ENCODE measurements around the gene WNT11. TPM values are rescaled to one million over a fixed set of nuclear protein-coding genes. Genes with fewer than 3 reads are reported as not detected.

Gene WNT11
- total and polyA plus RNA-seq, 12 donors = 5.1 to 12.0 (median 7.7) TPM

DNA sequence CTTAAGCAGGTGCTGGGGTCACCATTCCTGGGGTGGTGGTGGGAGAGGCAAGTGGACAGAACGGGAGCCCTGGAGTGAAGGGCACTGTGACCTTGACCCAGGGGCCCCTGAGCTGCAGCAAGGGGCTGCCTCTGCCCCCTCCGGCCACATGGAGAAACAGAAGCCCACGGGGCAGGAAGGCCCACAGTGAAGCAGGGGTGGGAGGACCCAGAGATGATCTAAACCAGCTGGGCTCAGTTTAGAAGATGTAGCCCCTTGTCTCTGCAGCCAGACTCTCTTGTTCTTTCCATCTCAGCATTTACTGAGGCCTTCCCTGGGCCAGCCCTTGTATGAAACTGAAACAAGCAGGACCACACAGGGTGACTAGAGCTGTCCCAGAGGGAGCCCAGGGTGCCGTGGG, 30.5 kb downstream of the WNT11 start:
- no peak overlapping the region for H3K4me3 ChIP-seq
- no peaks in the 10 kb centered on the region for H3K9me3 ChIP-seq
- H3K27me3 ChIP-seq = no peaks in the 10 kb centered on the region
- no peak overlapping the region for H3K27ac ChIP-seq
- H3K4me1 ChIP-seq = no peaks in the 10 kb centered on the region
- no peaks in the 10 kb centered on the region for H3K36me3 ChIP-seq
- ATAC-seq (no peak), DNase-seq (no peak)
- 76 to 86% methylated on average over 4 of the region's 4 CpGs for WGBS, 2 donors
- TF ChIP-seq, protein P1, sequence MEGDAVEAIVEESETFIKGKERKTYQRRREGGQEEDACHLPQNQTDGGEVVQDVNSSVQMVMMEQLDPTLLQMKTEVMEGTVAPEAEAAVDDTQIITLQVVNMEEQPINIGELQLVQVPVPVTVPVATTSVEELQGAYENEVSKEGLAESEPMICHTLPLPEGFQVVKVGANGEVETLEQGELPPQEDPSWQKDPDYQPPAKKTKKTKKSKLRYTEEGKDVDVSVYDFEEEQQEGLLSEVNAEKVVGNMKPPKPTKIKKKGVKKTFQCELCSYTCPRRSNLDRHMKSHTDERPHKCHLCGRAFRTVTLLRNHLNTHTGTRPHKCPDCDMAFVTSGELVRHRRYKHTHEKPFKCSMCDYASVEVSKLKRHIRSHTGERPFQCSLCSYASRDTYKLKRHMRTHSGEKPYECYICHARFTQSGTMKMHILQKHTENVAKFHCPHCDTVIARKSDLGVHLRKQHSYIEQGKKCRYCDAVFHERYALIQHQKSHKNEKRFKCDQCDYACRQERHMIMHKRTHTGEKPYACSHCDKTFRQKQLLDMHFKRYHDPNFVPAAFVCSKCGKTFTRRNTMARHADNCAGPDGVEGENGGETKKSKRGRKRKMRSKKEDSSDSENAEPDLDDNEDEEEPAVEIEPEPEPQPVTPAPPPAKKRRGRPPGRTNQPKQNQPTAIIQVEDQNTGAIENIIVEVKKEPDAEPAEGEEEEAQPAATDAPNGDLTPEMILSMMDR (IDR thresholded peaks at IDR 0.05) = no peak
- intact Hi-C loops (cut with DNase I) = no loop called here

DNA sequence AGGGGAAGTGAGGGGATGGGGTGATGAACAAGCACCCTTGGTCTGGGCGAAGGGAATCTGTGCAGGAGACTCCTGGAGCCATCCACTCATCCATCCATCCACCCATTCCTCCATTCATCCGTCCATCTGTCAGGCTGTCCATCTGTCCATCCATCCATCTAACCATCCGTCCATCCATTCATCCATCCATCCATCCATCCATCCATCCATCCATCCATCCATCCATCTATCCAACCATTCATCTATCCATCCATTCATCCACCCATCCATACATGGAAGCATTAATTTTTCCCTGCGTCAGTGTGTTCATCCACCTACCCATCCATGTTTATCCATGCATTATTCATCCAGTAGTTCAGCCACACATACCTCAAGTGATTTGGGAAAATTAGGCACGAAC, 32.0 kb downstream of the WNT11 start:
- H3K4me3 ChIP-seq = no peak overlapping the region
- no peaks in the 10 kb centered on the region for H3K9me3 ChIP-seq
- DNase-seq (no peak), ATAC-seq (no peak)
- H3K27me3 ChIP-seq = no peaks in the 10 kb centered on the region
- no peaks in the 10 kb centered on the region for H3K36me3 ChIP-seq
- TF ChIP-seq, protein P1 (IDR thresholded peaks at IDR 0.05) = no peak
- no peak overlapping the region for H3K27ac ChIP-seq
- 97 to 100% methylated on average over 5 of the region's 5 CpGs for WGBS, 2 donors
- intact Hi-C loops (cut with DNase I) = no loop called here
- no peaks in the 10 kb centered on the region for H3K4me1 ChIP-seq

DNA sequence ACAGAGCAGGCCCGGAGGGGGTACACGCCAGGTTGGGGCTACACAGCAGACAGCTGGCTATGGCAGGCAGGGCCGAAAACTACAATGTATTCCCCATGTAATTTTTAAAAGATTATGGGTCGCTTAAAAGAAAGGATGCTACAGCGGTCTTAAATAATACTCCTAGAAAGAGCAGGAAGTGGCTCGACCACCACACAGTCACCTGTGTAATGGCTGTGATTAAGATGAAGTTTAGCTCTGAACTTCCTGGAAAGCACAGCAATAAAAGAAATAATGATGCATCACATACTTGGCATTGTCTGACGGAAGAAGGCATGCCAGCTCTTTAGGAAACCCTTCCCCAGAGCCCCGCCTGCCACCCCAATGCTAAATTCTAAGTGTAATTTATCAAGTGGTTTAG, 32.6 kb downstream of the WNT11 start:
- no peak overlapping the region for H3K27ac ChIP-seq
- 91 to 96% methylated on average over 8 of the region's 8 CpGs for WGBS, 2 donors
- intact Hi-C loops (cut with DNase I) = no loop called here
- H3K36me3 ChIP-seq = no peaks in the 10 kb centered on the region
- no peaks in the 10 kb centered on the region for H3K27me3 ChIP-seq
- H3K4me3 ChIP-seq = no peak overlapping the region
- DNase-seq (no peak), ATAC-seq (no peak)
- no peaks in the 10 kb centered on the region for H3K9me3 ChIP-seq
- TF ChIP-seq, protein P1 (IDR thresholded peaks at IDR 0.05) = no peak
- no peaks in the 10 kb centered on the region for H3K4me1 ChIP-seq

DNA sequence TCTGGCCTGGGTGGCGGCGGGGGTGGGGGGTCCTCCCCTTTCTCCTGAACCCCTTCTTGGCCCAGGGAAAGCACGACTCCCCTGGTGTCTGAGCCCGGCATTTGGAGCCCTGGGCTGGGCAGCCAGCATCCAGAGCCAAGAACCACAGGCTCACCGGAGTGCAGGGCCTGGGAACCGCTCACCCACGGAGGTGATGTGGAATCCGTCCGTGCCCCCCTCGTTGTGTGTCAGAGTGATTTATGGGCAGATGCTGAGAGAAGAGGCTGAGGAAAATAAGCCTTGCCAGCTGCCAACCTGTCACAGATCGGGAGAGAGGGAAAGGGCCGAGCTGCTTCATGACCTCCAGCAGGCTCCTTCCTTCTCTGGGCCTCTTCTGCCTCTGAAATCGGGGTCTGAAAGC, 33.7 kb downstream of the WNT11 start:
- no peaks in the 10 kb centered on the region for H3K27me3 ChIP-seq
- no peaks in the 10 kb centered on the region for H3K9me3 ChIP-seq
- no peak overlapping the region for H3K4me3 ChIP-seq
- peaks cover 0 to 3% (median 0%) of the 10 kb centered on the region in 9 donors for H3K4me1 ChIP-seq
- TF ChIP-seq, protein P1 (IDR thresholded peaks at IDR 0.05) = no peak
- DNase-seq = no peak
- 84 to 86% methylated on average over 13 of the region's 13 CpGs for WGBS, 2 donors
- H3K36me3 ChIP-seq = no peaks in the 10 kb centered on the region
- intact Hi-C loops (cut with DNase I) = no loop called here
- no peak for ATAC-seq
- no peak overlapping the region for H3K27ac ChIP-seq

DNA sequence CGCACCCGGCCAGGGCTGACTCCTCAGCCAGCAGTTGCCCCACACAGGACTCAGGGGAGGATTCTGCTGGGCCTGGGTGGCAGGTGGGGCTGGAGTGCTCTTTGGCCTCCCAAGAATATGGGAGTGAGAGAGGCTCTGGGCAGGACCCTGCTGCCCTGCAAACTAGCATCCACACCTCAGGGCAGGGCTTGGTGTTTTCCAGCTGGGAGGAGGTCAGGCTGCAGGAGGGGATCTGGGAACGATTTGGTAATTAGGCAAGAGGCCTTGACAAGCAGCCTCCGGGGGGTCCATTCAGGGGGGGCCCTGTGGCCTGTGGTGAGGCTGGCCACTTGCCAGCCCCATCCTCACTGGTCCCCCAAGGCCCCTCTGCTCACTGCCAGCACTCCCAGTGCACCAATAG, 35.8 kb downstream of the WNT11 start:
- Histone ChIP-seq H3K9me3 (no peaks in the 10 kb centered on the region), H3K27ac (no peak overlapping the region), H3K4me3 (no peak overlapping the region), H3K4me1 (peaks cover 0 to 7% (median 0%) of the 10 kb centered on the region in 9 donors), H3K27me3 (no peaks in the 10 kb centered on the region), H3K36me3 (no peaks in the 10 kb centered on the region)
- 70 to 71% methylated on average over 4 of the region's 4 CpGs for WGBS, 2 donors
- TF ChIP-seq, protein P1 (IDR thresholded peaks at IDR 0.05) = no peak
- intact Hi-C loops (cut with DNase I) = no loop called here
- ATAC-seq (no peak), DNase-seq (no peak)
